Spleen (tissue), 11 donors: ENCODE results near the gene LRMDA. TPM values are rescaled to one million over a fixed set of nuclear protein-coding genes. Genes with fewer than 3 reads are reported as not detected.

Source experiments
- DNase-seq: peaks from one replicate; pipeline ENCODE4 v3.0.0-alpha.2; 2020
- H3K27ac ChIP-seq, 8 donors: fragments of 200-600 bp; sonication (generic) in 7 of 8; 1 replicate in 4 of 8; 2 replicates in 4 of 8; pipeline versions ENCODE4 v1.5.0 to v1.8.0; 2016 to 2021; ENCODE audit warnings: inconsistent platforms in 4 of 8, mild to moderate bottlenecking in 4 of 8, moderate library complexity in 1 of 8
- H3K27me3 ChIP-seq, 7 donors: fragments of 200-600 bp; sonication (generic) in 6 of 7; replicated peaks in 1 of 7; 1 replicate in 4 of 7; 2 replicates in 3 of 7; pipeline versions ENCODE4 v1.5.0 to v1.8.0; 2016 to 2021; ENCODE audit warnings: inconsistent platforms in 3 of 7, mild to moderate bottlenecking in 1 of 7
- H3K36me3 ChIP-seq, 6 donors: fragments of 200-600 bp; sonication (generic) in 5 of 6; 1 replicate in 4 of 6; 2 replicates in 2 of 6; pipeline versions ENCODE4 v1.5.0 to v1.8.0; 2016 to 2021; ENCODE audit warnings: inconsistent platforms in 2 of 6
- H3K4me1 ChIP-seq, 6 donors: fragments of 200-600 bp; sonication (generic) in 5 of 6; 1 replicate in 3 of 6; 2 replicates in 3 of 6; pipeline versions ENCODE4 v1.5.0 to v1.8.0; 2016 to 2021; ENCODE audit warnings: inconsistent platforms in 3 of 6
- H3K4me3 ChIP-seq, 8 donors: fragments of 200-600 bp; sonication (generic) in 7 of 8; 1 replicate in 4 of 8; 2 replicates in 4 of 8; pipeline versions ENCODE4 v1.5.0 to v1.8.0; 2016 to 2021; ENCODE audit warnings: inconsistent platforms in 4 of 8, mild to moderate bottlenecking in 4 of 8, moderate library complexity in 2 of 8
- H3K9me3 ChIP-seq, 8 donors: fragments of 200-600 bp; sonication (generic) in 7 of 8; 1 replicate in 4 of 8; 2 replicates in 4 of 8; pipeline versions ENCODE4 v1.5.0 to v1.8.0; 2016 to 2021; ENCODE audit warnings: inconsistent platforms in 4 of 8
- CTCF ChIP-seq, 11 experiments: fragments of 200-600 bp in 7 of 11; fragments of 450-650 bp in 4 of 11; sonication (generic) in 4 of 11; IDR thresholded peaks in 8 of 11; conservative IDR thresholded peaks in 3 of 11; 1 replicate in 7 of 11; 2 replicates in 4 of 11; pipeline versions ENCODE4 v1.4.0 to v1.8.0; 2016 to 2021; ENCODE audit warnings: antibody characterized with exemption in 11 of 11, inconsistent platforms in 4 of 11, mild to moderate bottlenecking in 1 of 11
- POLR2A ChIP-seq, 3 donors: fragments of 450-650 bp; IDR thresholded peaks; one replicate each; pipeline ENCODE4 v1.5.1; 2017; ENCODE audit warnings: antibody characterized with exemption in 3 of 3, mild to moderate bottlenecking in 1 of 3
- POLR2AphosphoS5 ChIP-seq, 3 donors: sonication (generic); formaldehyde crosslinking; IDR thresholded peaks; one replicate each; pipeline ENCODE4 v1.5.1; 2017; ENCODE audit warnings: antibody characterized with exemption in 3 of 3
- WGBS, 5 donors: extraction: QIAGEN DNeasy Blood & Tissue Kit in 3 of 5; methylation state at CpG; one replicate each; pipeline versions ENCODE4 v1.1.5 to v1.1.7; 2013 to 2018; 5-methylcytosine and 5-hydroxymethylcytosine counted together
- intact Hi-C: fragments of 100-400 bp; cut with DNase I; formaldehyde crosslinking; loops from one replicate; pipeline ENCODE4 v1.15.0; 2023; ENCODE audit warnings: low total_unique reads
- polyA plus RNA-seq, 3 donors: library from polyadenylated mRNA; stranded (reverse); fragments of 200-250 nt; gene quantifications; one replicate each; pipeline ENCODE4 v1.2.1, GENCODE V29; 2013
- total RNA-seq, 7 donors: library from RNA; depleted of rRNA in 3 of 7; stranded (reverse); fragments of >200 nt in 3 of 7; fragmentation: NEBNext Ultra II Directional in 4 of 7; extraction: Animal tissue kit (Norgen Biotek cat#: 25700) in 4 of 7; gene quantifications; one replicate each; pipeline versions ENCODE4 v1.1.0 to v1.2.1, GENCODE V29; 2016 to 2021
- donor health status: healthy with polysubstance abuse.
- donor health status: DM: no; HTN: no; CAD: no; lungs with moderate emphysema.
- donor health status: DM: no; HTN: no; CAD: no.
- donor health status: Bipolar disorder and iron deficiency.
- donor health status: healthy.
- donor health status: DM: no; HTN: no; CAD: no.
- donor health status: DM: yes; HTN: yes; CAD: no.

LRMDA gene
- total and polyA plus RNA-seq, 10 donors = 7.3 to 46.6 (median 28.2) TPM

GRCh38 chr10:75525067-75525466 is 93.6 kb downstream of the LRMDA start:
- H3K27ac ChIP-seq = no peak overlapping the region
- no peaks in the 10 kb centered on the region for H3K9me3 ChIP-seq
- WGBS, 5 donors = 79 to 97% (median 93%) methylated on average over 1 of the region's 1 CpG
- intact Hi-C loops = no loop called here
- TF ChIP-seq CTCF (IDR thresholded peaks at IDR 0.05 in 8 of 11, conservative IDR thresholded peaks at IDR 0.05 in 3 of 11) (no peak), POLR2AphosphoS5 (IDR thresholded peaks at IDR 0.05) (no peak), POLR2A (IDR thresholded peaks at IDR 0.05) (no peak)
- H3K27me3 ChIP-seq = peaks cover 0 to 5% (median 0%) of the 10 kb centered on the region in 7 donors
- H3K4me1 ChIP-seq = peaks cover 0 to 4% (median 0%) of the 10 kb centered on the region in 6 donors
- no peak overlapping the region for H3K4me3 ChIP-seq
- no peak for DNase-seq
- no peaks in the 10 kb centered on the region for H3K36me3 ChIP-seq

GRCh38 chr10:75525646-75526045 is 94.2 kb downstream of the LRMDA start:
- H3K4me3 ChIP-seq = no peak overlapping the region

GRCh38 chr10:75527542-75527941 is 96.1 kb downstream of the LRMDA start:
- 81 to 92% (median 90%) methylated on average over 2 of the region's 2 CpGs for WGBS, 5 donors
- peaks cover 0 to 5% (median 0%) of the 10 kb centered on the region in 7 donors for H3K27me3 ChIP-seq
- no peak for DNase-seq
- TF ChIP-seq POLR2AphosphoS5 (IDR thresholded peaks at IDR 0.05) = no peak
- no peak for TF ChIP-seq CTCF (IDR thresholded peaks at IDR 0.05 in 8 of 11, conservative IDR thresholded peaks at IDR 0.05 in 3 of 11)
- TF ChIP-seq POLR2A (IDR thresholded peaks at IDR 0.05) = no peak
- H3K27ac ChIP-seq = no peak overlapping the region
- no peaks in the 10 kb centered on the region for H3K9me3 ChIP-seq
- H3K36me3 ChIP-seq = no peaks in the 10 kb centered on the region
- peaks cover 0 to 4% (median 0%) of the 10 kb centered on the region in 6 donors for H3K4me1 ChIP-seq
- intact Hi-C loops = no loop called here
- no peak overlapping the region for H3K4me3 ChIP-seq

More at GRCh38 chr10:75525646-75526045, 94.2 kb downstream of the LRMDA start:
- H3K9me3 ChIP-seq = no peaks in the 10 kb centered on the region
- H3K27ac ChIP-seq = no peak overlapping the region
- intact Hi-C loops = no loop called here
- peaks cover 0 to 5% (median 0%) of the 10 kb centered on the region in 7 donors for H3K27me3 ChIP-seq
- 86 to 92% (median 91%) methylated on average over 1 of the region's 1 CpG for WGBS, 5 donors
- TF ChIP-seq CTCF (IDR thresholded peaks at IDR 0.05 in 8 of 11, conservative IDR thresholded peaks at IDR 0.05 in 3 of 11) (no peak), POLR2A (IDR thresholded peaks at IDR 0.05) (no peak), POLR2AphosphoS5 (IDR thresholded peaks at IDR 0.05) (no peak)
- no peaks in the 10 kb centered on the region for H3K36me3 ChIP-seq
- peaks cover 0 to 4% (median 0%) of the 10 kb centered on the region in 6 donors for H3K4me1 ChIP-seq
- no peak for DNase-seq

GRCh38 chr10:75528392-75528791 is 97.0 kb downstream of the LRMDA start:
- no peak overlapping the region for H3K4me3 ChIP-seq
- no peaks in the 10 kb centered on the region for H3K9me3 ChIP-seq
- peaks cover 0 to 4% (median 0%) of the 10 kb centered on the region in 6 donors for H3K4me1 ChIP-seq
- no peaks in the 10 kb centered on the region for H3K27me3 ChIP-seq
- H3K27ac ChIP-seq = no peak overlapping the region
- no peaks in the 10 kb centered on the region for H3K36me3 ChIP-seq
- TF ChIP-seq CTCF (IDR thresholded peaks at IDR 0.05 in 8 of 11, conservative IDR thresholded peaks at IDR 0.05 in 3 of 11) = no peak
- TF ChIP-seq POLR2AphosphoS5 (IDR thresholded peaks at IDR 0.05) = no peak
- no peak for TF ChIP-seq POLR2A (IDR thresholded peaks at IDR 0.05)
- intact Hi-C loops = no loop called here
- DNase-seq = no peak
- WGBS, 5 donors = 49 to 85% (median 61%) methylated on average over 2 of the region's 2 CpGs
